ENCODE data around the gene SUGCT. TPM values are rescaled to one million over a fixed set of nuclear protein-coding genes. Genes with fewer than 3 reads are reported as not detected.

Gene SUGCT
- total RNA-seq, 1 experiment from 2014 or later: 5.4 TPM

- no peaks in the 10 kb centered on the region for H3K4me1 ChIP-seq (ENCODE audit: insufficient read depth, low read length)
- Mint-ChIP-seq H3K9me3 (peaks cover 1 to 2% of the 10 kb centered on the region in 2 experiments; a peak in 3 of 5 replicates), H3K4me3 (no peak overlapping the region), H3K4me1 (no peaks in the 10 kb centered on the region), H3K27me3 (ENCODE audit: low read depth) (no peaks in the 10 kb centered on the region), H3K27ac (no peak overlapping the region), H3K36me3 (ENCODE audit: insufficient read depth in 1 of 3, low read depth in 3 of 3) (no peaks in the 10 kb centered on the region)
- no peak overlapping the region for H3K56ac ChIP-seq (ENCODE audit: insufficient read length, low read depth, low read length)
- no peaks in the 10 kb centered on the region for H3K27me3 ChIP-seq (ENCODE audit: insufficient read depth, low read length)
- H3K23me2 ChIP-seq (ENCODE audit: insufficient read length, low read depth, low read length, poor library complexity, severe bottlenecking): no peaks in the 10 kb centered on the region
- H2AK5ac ChIP-seq (ENCODE audit: insufficient read length, low read length): no peak overlapping the region
- no CpG with 5 or more reads among the region's 2 CpGs for WGBS (ENCODE audit: extremely low coverage, insufficient read length, low lambda C conversion rate)
- no peaks in the 10 kb centered on the region for H3K79me2 ChIP-seq (ENCODE audit: insufficient read depth, low read length)
- H3K4me2 ChIP-seq (ENCODE audit: insufficient read depth, insufficient read length, low read length): no peak overlapping the region
- H3K4ac ChIP-seq (ENCODE audit: low read depth, low read length): no peak overlapping the region
- H4K5ac ChIP-seq (ENCODE audit: insufficient read length, low read depth, low read length): no peak overlapping the region
- H3T11ph ChIP-seq (ENCODE audit: low read length): no peak overlapping the region
- H2AFZ ChIP-seq (ENCODE audit: low read length): no peak overlapping the region
- no peak overlapping the region for H2BK15ac ChIP-seq (ENCODE audit: low read depth, low read length)
- H2BK12ac ChIP-seq (ENCODE audit: insufficient read length, low read depth, low read length): no peak overlapping the region
- no peak for DNase-seq
- H2BK5ac ChIP-seq (ENCODE audit: insufficient read length, low read length): no peak overlapping the region
- H3K9ac ChIP-seq (ENCODE audit: extremely low read depth, insufficient read length, low read length): no peak overlapping the region
- no peak overlapping the region for H2BK20ac ChIP-seq (ENCODE audit: low read depth, low read length, poor library complexity, severe bottlenecking)
- no peak overlapping the region for H4K91ac ChIP-seq (ENCODE audit: insufficient read length, low read depth, low read length)
- H3K79me1 ChIP-seq (ENCODE audit: insufficient read depth, low read depth, low read length, poor library complexity, severe bottlenecking): no peaks in the 10 kb centered on the region
- no peak overlapping the region for H4K8ac ChIP-seq (replicated peaks; ENCODE audit: insufficient read length, low read depth, low read length)
- H2BK120ac ChIP-seq (ENCODE audit: low read depth, low read length, poor library complexity, severe bottlenecking): no peak overlapping the region
- no peak overlapping the region for H3K18ac ChIP-seq (ENCODE audit: insufficient read length, low read depth, low read length)
- H3K27ac ChIP-seq (ENCODE audit: insufficient read length, low read depth, low read length): no peak overlapping the region
- no peak for TF ChIP-seq CTCF (conservative IDR thresholded peaks at IDR 0.05)
- H3K14ac ChIP-seq (ENCODE audit: insufficient read depth, low read length): no peak overlapping the region
- H4K20me1 ChIP-seq (ENCODE audit: control insufficient read depth, insufficient read depth, insufficient read length): no peaks in the 10 kb centered on the region
- H3K9me3 ChIP-seq (ENCODE audit: control insufficient read depth, low read depth, low read length): no peaks in the 10 kb centered on the region
- H3K23ac ChIP-seq (ENCODE audit: insufficient read length, low read depth, low read length): no peak overlapping the region
Measured at GRCh38 chr7:40276061-40276460, 141.3 kb downstream of the SUGCT start.
